H9 (cell line): ENCODE results near the gene ATOX1. TPM values are rescaled to one million over a fixed set of nuclear protein-coding genes. Genes with fewer than 3 reads are reported as not detected.

Source experiments
- DNase-seq: peaks from one replicate; pipeline ENCODE4 v3.0.0-alpha.2; 2017
- H2AFZ ChIP-seq: one replicate; pipeline ENCODE4 v1.6.1; 2013; ENCODE audit warnings: mild to moderate bottlenecking, low read length, control low read depth, moderate library complexity
- H2AK5ac ChIP-seq: 2 replicates; pipeline ENCODE4 v1.6.1; 2013; ENCODE audit warnings: low read length, control low read depth, mixed read lengths; ENCODE audit not compliant: insufficient read length
- H2BK120ac ChIP-seq: one replicate; pipeline ENCODE4 v1.6.1; 2013; ENCODE audit warnings: low read depth, mild to moderate bottlenecking, low read length, control low read depth, inconsistent platforms; ENCODE audit not compliant: poor library complexity, severe bottlenecking
- H2BK12ac ChIP-seq: 2 replicates; pipeline ENCODE4 v1.6.1; 2013; ENCODE audit warnings: low read length, control low read depth, mixed read lengths, low read depth; ENCODE audit not compliant: insufficient read length
- H2BK15ac ChIP-seq: 2 replicates; pipeline ENCODE4 v1.6.1; 2013; ENCODE audit warnings: low read depth, low read length, control low read depth
- H2BK20ac ChIP-seq: one replicate; pipeline ENCODE4 v1.6.1; 2013; ENCODE audit warnings: low read depth, mild to moderate bottlenecking, low read length, control low read depth, inconsistent platforms; ENCODE audit not compliant: poor library complexity, severe bottlenecking
- H2BK5ac ChIP-seq: 2 replicates; pipeline ENCODE4 v1.6.1; 2013; ENCODE audit warnings: low read length, control low read depth, mixed read lengths; ENCODE audit not compliant: insufficient read length
- H3K14ac ChIP-seq: 2 replicates; pipeline ENCODE4 v1.6.1; 2013; ENCODE audit warnings: low read length, control low read depth; ENCODE audit not compliant: insufficient read depth
- H3K18ac ChIP-seq: 2 replicates; pipeline ENCODE4 v1.6.1; 2013; ENCODE audit warnings: low read depth, mild to moderate bottlenecking, mixed read lengths, low read length, control low read depth; ENCODE audit not compliant: insufficient read length
- H3K23ac ChIP-seq: 2 replicates; pipeline ENCODE4 v1.6.1; 2013; ENCODE audit warnings: low read length, control low read depth, mixed read lengths, low read depth; ENCODE audit not compliant: insufficient read length
- H3K23me2 ChIP-seq: 2 replicates; pipeline ENCODE4 v1.6.1; 2013; ENCODE audit warnings: low read depth, mild to moderate bottlenecking, mixed read lengths, low read length, control low read depth; ENCODE audit not compliant: insufficient read length, poor library complexity, severe bottlenecking
- H3K27ac ChIP-seq: 2 replicates; pipeline ENCODE4 v1.5.1; 2013; ENCODE audit warnings: low read length, control low read depth, mixed read lengths, low read depth; ENCODE audit not compliant: insufficient read length
- H3K27me3 ChIP-seq: 2 replicates; pipeline ENCODE4 v1.6.1; 2013; ENCODE audit warnings: low read length, control low read depth, inconsistent platforms; ENCODE audit not compliant: insufficient read depth
- H3K4ac ChIP-seq: 2 replicates; pipeline ENCODE4 v1.6.1; 2013; ENCODE audit warnings: low read depth, mild to moderate bottlenecking, control low read depth, inconsistent platforms, low read length, moderate library complexity
- H3K4me1 ChIP-seq: 2 replicates; pipeline ENCODE4 v1.6.1; 2013; ENCODE audit warnings: low read length, control low read depth, inconsistent platforms; ENCODE audit not compliant: insufficient read depth
- H3K4me2 ChIP-seq: 2 replicates; pipeline ENCODE4 v1.6.1; 2013; ENCODE audit warnings: low read length, control low read depth, mixed read lengths; ENCODE audit not compliant: insufficient read length, insufficient read depth
- H3K56ac ChIP-seq: 2 replicates; pipeline ENCODE4 v1.6.1; 2013; ENCODE audit warnings: low read depth, mild to moderate bottlenecking, mixed read lengths, low read length, control low read depth; ENCODE audit not compliant: insufficient read length
- H3K79me1 ChIP-seq: 2 replicates; pipeline ENCODE4 v1.6.1; 2013; ENCODE audit warnings: low read depth, mild to moderate bottlenecking, moderate library complexity, low read length, control low read depth, inconsistent platforms; ENCODE audit not compliant: insufficient read depth, poor library complexity, severe bottlenecking
- H3K79me2 ChIP-seq: 2 replicates; pipeline ENCODE4 v1.6.1; 2013; ENCODE audit warnings: low read length, control low read depth, inconsistent platforms; ENCODE audit not compliant: insufficient read depth
- H3K9ac ChIP-seq: 2 replicates; pipeline ENCODE4 v1.6.1; 2013; ENCODE audit warnings: low read length, control low read depth, mixed read lengths; ENCODE audit not compliant: insufficient read length; ENCODE audit errors: extremely low read depth
- H3K9me3 ChIP-seq: one replicate; pipeline ENCODE4 v1.6.1; 2013; ENCODE audit warnings: low read depth, low read length, inconsistent platforms; ENCODE audit not compliant: control insufficient read depth
- H3T11ph ChIP-seq: one replicate; pipeline ENCODE4 v1.6.1; 2013; ENCODE audit warnings: mild to moderate bottlenecking, low read length, control low read depth, inconsistent platforms
- H4K20me1 ChIP-seq: one replicate; pipeline ENCODE4 v1.6.1; 2013; ENCODE audit not compliant: control insufficient read depth, insufficient read length, insufficient read depth
- H4K5ac ChIP-seq: 2 replicates; pipeline ENCODE4 v1.6.1; 2013; ENCODE audit warnings: low read depth, mild to moderate bottlenecking, mixed read lengths, low read length, control low read depth; ENCODE audit not compliant: insufficient read length
- H4K8ac ChIP-seq: replicated peaks from 2 replicates; pipeline ENCODE4 v1.6.1; 2013; ENCODE audit warnings: low read length, control low read depth, mixed read lengths, low read depth; ENCODE audit not compliant: insufficient read length
- H4K91ac ChIP-seq: 2 replicates; pipeline ENCODE4 v1.6.1; 2013; ENCODE audit warnings: low read depth, mild to moderate bottlenecking, moderate library complexity, mixed read lengths, low read length, control low read depth; ENCODE audit not compliant: insufficient read length
- H3K27ac Mint-ChIP-seq, 3 experiments: 2 replicates in 2 of 3; 3 replicates in 1 of 3; pipeline ENCODE4 v1.8.0; 2020 to 2021; ENCODE audit warnings: mixed read lengths in 3 of 3, mild to moderate bottlenecking in 1 of 3, moderate library complexity in 1 of 3
- H3K27me3 Mint-ChIP-seq: 2 replicates; pipeline ENCODE4 v1.8.0; 2021; ENCODE audit warnings: low read depth, mild to moderate bottlenecking, moderate library complexity, mixed read lengths
- H3K36me3 Mint-ChIP-seq, 3 experiments: 2 replicates in 2 of 3; 3 replicates in 1 of 3; pipeline ENCODE4 v1.8.0; 2020 to 2021; ENCODE audit warnings: low read depth in 3 of 3, mixed read lengths in 3 of 3; ENCODE audit not compliant: insufficient read depth in 1 of 3
- H3K4me1 Mint-ChIP-seq, 2 experiments: 2 replicates each; pipeline ENCODE4 v1.8.0; 2020; ENCODE audit warnings: mixed read lengths in 2 of 2
- H3K4me3 Mint-ChIP-seq, 2 experiments: 2 replicates in 1 of 2; 3 replicates in 1 of 2; pipeline ENCODE4 v1.8.0; 2020 to 2021; ENCODE audit warnings: mild to moderate bottlenecking in 2 of 2, mixed read lengths in 2 of 2, moderate library complexity in 1 of 2
- H3K9me3 Mint-ChIP-seq, 2 experiments: 2 replicates in 1 of 2; 3 replicates in 1 of 2; pipeline ENCODE4 v1.8.0; 2020; ENCODE audit warnings: mild to moderate bottlenecking in 2 of 2, mixed read lengths in 2 of 2, moderate library complexity in 1 of 2
- CTCF ChIP-seq: fragments of 200-600 bp; sonication (generic); conservative IDR thresholded peaks from 3 replicates; pipeline ENCODE4 v1.8.0; 2021; ENCODE audit warnings: antibody characterized with exemption, mild to moderate bottlenecking
- WGBS: extraction: QIAGEN DNeasy Blood & Tissue Kit; methylation state at CpG from one replicate; pipeline ENCODE4 v1.1.7; 2013; ENCODE audit warnings: missing lambda C conversion rate, low lambda C conversion rate, mixed read lengths; ENCODE audit not compliant: insufficient read length; ENCODE audit errors: extremely low coverage; 5-methylcytosine and 5-hydroxymethylcytosine counted together
- total RNA-seq: library from RNA; stranded (reverse); gene quantifications from 2 replicates; pipeline ENCODE4 v1.2.1, GENCODE V29; 2021

Gene ATOX1
- total RNA-seq, 1 experiment from 2014 or later, result 75.0 TPM

DNA sequence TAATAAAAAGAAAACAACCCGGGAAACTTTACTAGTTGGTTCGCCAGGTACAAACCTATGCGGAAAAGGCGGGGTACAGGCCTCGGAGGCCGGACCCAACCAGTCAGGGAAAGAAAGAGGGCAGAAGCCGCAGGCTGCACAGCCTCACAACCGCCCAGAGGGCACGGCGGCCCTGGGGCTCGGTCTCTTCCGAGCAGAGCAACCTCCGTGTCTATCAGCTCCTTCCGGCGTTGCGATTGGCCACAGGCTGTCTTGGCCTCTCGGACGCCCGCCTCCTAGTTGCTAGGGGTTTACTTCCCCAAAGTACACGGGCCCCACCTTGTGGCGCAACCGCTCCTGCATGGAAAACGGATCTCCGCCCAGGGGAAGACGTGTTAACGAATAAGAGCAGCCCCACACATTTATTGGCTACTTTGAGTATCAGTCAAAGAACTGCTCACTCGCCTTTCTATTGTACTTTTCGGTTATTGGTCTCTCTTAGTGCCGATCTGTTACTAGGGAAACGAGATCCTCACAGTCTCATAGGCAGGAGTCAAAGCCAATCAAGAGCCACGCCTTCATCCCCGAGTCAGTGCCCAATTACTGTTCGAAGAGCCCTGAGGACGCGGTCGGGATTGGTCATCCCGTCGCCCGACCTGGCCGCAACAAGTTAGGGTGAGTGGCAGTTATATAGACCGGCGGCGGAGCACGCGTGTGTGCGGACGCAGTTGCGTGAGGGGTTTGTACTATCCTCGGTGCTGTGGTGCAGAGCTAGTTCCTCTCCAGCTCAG, 13.0 kb upstream of the ATOX1 start, which contains the start of gene G3BP1:
Gene G3BP1, plus strand, starts transcription at position 696 of the 770 bp plus-strand sequence. CDS start 14,667 bp downstream, outside the sequence.
- peak within 1 kb of the TSS; percentile 87 to 94 for H3K4me3 Mint-ChIP-seq
- H2BK5ac ChIP-seq, result peak within 1 kb of the TSS; percentile 43
- DNase-seq, result peak; percentile 100
- H4K91ac ChIP-seq, result peak within 1 kb of the TSS; percentile 60
- no peaks in the 10 kb centered on the region for H4K20me1 ChIP-seq
- no peaks in the 10 kb centered on the region for H3K27me3 ChIP-seq
- H4K8ac ChIP-seq, result peak within 1 kb of the TSS; percentile 36
- H3K4ac ChIP-seq, result peak within 1 kb of the TSS; percentile 44
- H3K56ac ChIP-seq, result peak within 1 kb of the TSS; percentile 10
- no peak within 1 kb of the TSS for H2BK15ac ChIP-seq
- H3K27ac ChIP-seq, result peak within 1 kb of the TSS; percentile 58
- H3K23ac ChIP-seq, result no peak within 1 kb of the TSS
- TF ChIP-seq CTCF, result peak; percentile 56
- WGBS, result no CpG with 5 or more reads among the region's 49 CpGs
- no peak within 1 kb of the TSS for H3T11ph ChIP-seq
- peak within 1 kb of the TSS; percentile 84 for H3K4me2 ChIP-seq
- H3K4me1 ChIP-seq, result no peaks in the 10 kb centered on the region
- peak within 1 kb of the TSS; percentile 89 for H3K9ac ChIP-seq
- peak within 1 kb of the TSS; percentile 46 for H2BK12ac ChIP-seq
- no peaks in the 10 kb centered on the region for H3K9me3 Mint-ChIP-seq
- peak within 1 kb of the TSS; percentile 52 for H2BK120ac ChIP-seq
- peaks cover 39% of the 10 kb centered on the region for H3K79me2 ChIP-seq
- no peaks in the 10 kb centered on the region for H3K79me1 ChIP-seq
- H3K23me2 ChIP-seq, result peaks cover 22% of the 10 kb centered on the region
- no peak within 1 kb of the TSS for H2AFZ ChIP-seq
- H3K18ac ChIP-seq, result peak within 1 kb of the TSS; percentile 100
- H3K27me3 Mint-ChIP-seq, result no peaks in the 10 kb centered on the region
- peaks cover 33 to 37% of the 10 kb centered on the region in 2 experiments for H3K4me1 Mint-ChIP-seq
- H3K27ac Mint-ChIP-seq, result peak within 1 kb of the TSS; percentile 78 to 95 (median 86); a peak in 6 of 7 replicates
- no peak within 1 kb of the TSS for H2BK20ac ChIP-seq
- H3K9me3 ChIP-seq, result no peaks in the 10 kb centered on the region
- peak within 1 kb of the TSS; percentile 99 for H3K14ac ChIP-seq
- no peak within 1 kb of the TSS for H2AK5ac ChIP-seq
- peaks cover 13 to 21% (median 18%) of the 10 kb centered on the region in 3 experiments; a peak in 6 of 7 replicates for H3K36me3 Mint-ChIP-seq
- peak within 1 kb of the TSS; percentile 79 for H4K5ac ChIP-seq
